Activated CD4-positive, alpha-beta memory T cell treated with anti-CD3 and anti-CD28 coated beads, Interleukin-2, amount 10 ng/mL, durations not matched to agents 7 days and 5 days (primary cell): Measurements from ENCODE around the gene GEMIN7. TPM values are rescaled to one million over a fixed set of nuclear protein-coding genes. Genes with fewer than 3 reads are reported as not detected.

ENCODE experiments used
- CTCF ChIA-PET: fragments of 350-600 bp; sonication (Branson Sonifier 250); formaldehyde crosslinking; loops from one replicate; lab custom pipeline; 2021; ENCODE audit warnings: antibody characterized with exemption, inconsistent platforms; lab: Charles Lee
- POLR2A ChIA-PET: fragments of 350-600 bp; sonication (Branson Sonifier 250); formaldehyde crosslinking; loops from one replicate; lab custom pipeline; 2021; ENCODE audit warnings: antibody characterized with exemption; lab: Charles Lee
- DNase-seq: peaks from one replicate; pipeline ENCODE4 v3.0.0-alpha.2; 2020
- H3K27ac Mint-ChIP-seq: one replicate; pipeline ENCODE4 v1.8.0; 2021; ENCODE audit warnings: mild to moderate bottlenecking, mixed read lengths
- H3K27me3 Mint-ChIP-seq: one replicate; pipeline ENCODE4 v1.8.0; 2021; ENCODE audit warnings: mixed read lengths
- H3K36me3 Mint-ChIP-seq: one replicate; pipeline ENCODE4 v1.8.0; 2021; ENCODE audit warnings: low read depth, mixed read lengths
- H3K4me1 Mint-ChIP-seq: one replicate; pipeline ENCODE4 v1.8.0; 2021; ENCODE audit warnings: mixed read lengths
- H3K4me3 Mint-ChIP-seq: one replicate; pipeline ENCODE4 v1.8.0; 2021; ENCODE audit warnings: mild to moderate bottlenecking, mixed read lengths
- H3K9me3 Mint-ChIP-seq: one replicate; pipeline ENCODE4 v1.8.0; 2021; ENCODE audit warnings: mixed read lengths
- total RNA-seq, 2 experiments: library from RNA; stranded (reverse); gene quantifications; one replicate each; pipeline ENCODE4 v1.2.3, GENCODE V29; 2021

The GEMIN7 gene
- total RNA-seq, 2 experiments from 2014 or later, result 31.7 to 35.5 TPM

- no peak for DNase-seq
- POLR2A ChIA-PET, result interaction anchor here (1.5 kb wide), 1 partner anchor 10 kb away, joined by 3 read pairs; no protein-coding TSS in a partner anchor
- no peak overlapping the region for H3K27ac Mint-ChIP-seq
- H3K9me3 Mint-ChIP-seq, result no peaks in the 10 kb centered on the region
- no peak overlapping the region for H3K4me3 Mint-ChIP-seq
- CTCF ChIA-PET, result no interaction called here
- no peaks in the 10 kb centered on the region for H3K27me3 Mint-ChIP-seq
- H3K36me3 Mint-ChIP-seq, result peaks cover 37% of the 10 kb centered on the region
- H3K4me1 Mint-ChIP-seq, result no peaks in the 10 kb centered on the region
These were observed 12.0 kb upstream of the GEMIN7 start for GRCh38 chr19:45066921-45067661.

GRCh38 chr19:45068041-45068440 is 11.0 kb upstream of the GEMIN7 start:
- no peak overlapping the region for H3K27ac Mint-ChIP-seq
- CTCF ChIA-PET, result no interaction called here
- POLR2A ChIA-PET, result no interaction called here
- H3K36me3 Mint-ChIP-seq, result peaks cover 33% of the 10 kb centered on the region
- no peak for DNase-seq
- no peaks in the 10 kb centered on the region for H3K27me3 Mint-ChIP-seq
- peaks cover 2% of the 10 kb centered on the region for H3K4me1 Mint-ChIP-seq
- H3K9me3 Mint-ChIP-seq, result no peaks in the 10 kb centered on the region
- H3K4me3 Mint-ChIP-seq, result no peak overlapping the region

GRCh38 chr19:45069056-45069455 is 10.0 kb upstream of the GEMIN7 start:
- Mint-ChIP-seq H3K36me3 (peaks cover 30% of the 10 kb centered on the region), H3K27ac (no peak overlapping the region), H3K4me3 (no peak overlapping the region), H3K9me3 (no peaks in the 10 kb centered on the region), H3K4me1 (peaks cover 2% of the 10 kb centered on the region), H3K27me3 (no peaks in the 10 kb centered on the region)
- ChIA-PET CTCF (no interaction called here), POLR2A (no interaction called here)
- DNase-seq, result no peak

GRCh38 chr19:45070214-45070613 is 8.8 kb upstream of the GEMIN7 start:
- CTCF ChIA-PET, result no interaction called here
- no peak for DNase-seq
- Mint-ChIP-seq H3K4me1 (peaks cover 7% of the 10 kb centered on the region), H3K27me3 (no peaks in the 10 kb centered on the region), H3K9me3 (no peaks in the 10 kb centered on the region), H3K4me3 (no peak overlapping the region), H3K36me3 (peaks cover 28% of the 10 kb centered on the region), H3K27ac (no peak overlapping the region)
- POLR2A ChIA-PET, result no interaction called here

- no peaks in the 10 kb centered on the region for H3K9me3 Mint-ChIP-seq
- H3K27me3 Mint-ChIP-seq, result no peaks in the 10 kb centered on the region
- no peak for DNase-seq
- peaks cover 9% of the 10 kb centered on the region for H3K4me1 Mint-ChIP-seq
- H3K4me3 Mint-ChIP-seq, result no peak overlapping the region
- ChIA-PET POLR2A (interaction anchor here (0.6 kb wide), 1 partner anchor 9 kb away, joined by 3 read pairs; no protein-coding TSS in a partner anchor), CTCF (no interaction called here)
- no peak overlapping the region for H3K27ac Mint-ChIP-seq
- H3K36me3 Mint-ChIP-seq, result peaks cover 28% of the 10 kb centered on the region
These were observed 8.1 kb upstream of the GEMIN7 start for GRCh38 chr19:45070861-45071544.

DNA sequence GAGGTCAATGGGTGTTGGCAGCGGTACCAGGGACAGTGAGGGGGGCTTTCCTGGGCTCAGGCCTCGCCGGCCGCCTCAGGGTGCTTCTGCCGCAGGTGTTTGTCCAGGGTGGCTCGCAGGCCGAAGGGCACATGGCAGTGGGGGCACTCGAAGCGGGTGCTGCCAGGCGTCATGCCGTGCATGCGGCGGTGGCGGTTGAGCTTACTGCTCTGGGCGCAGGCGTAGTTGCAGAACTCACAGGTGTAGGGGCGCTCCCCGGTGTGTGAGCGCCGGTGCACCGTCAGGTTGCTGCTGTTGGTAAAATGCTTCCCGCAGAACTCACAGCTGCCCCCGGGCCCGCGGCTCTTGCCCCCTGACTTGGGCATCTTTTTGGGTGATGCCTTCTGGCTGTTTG is 7.5 kb upstream of the GEMIN7 start:
- ChIA-PET CTCF (no interaction called here), POLR2A (interaction anchor here (0.6 to 1.8 kb wide), 5 partner anchors 9 to 70 kb away, joined by 3 to 7 read pairs (median 3); partner anchors contain the start of gene CLASRP)
- H3K27me3 Mint-ChIP-seq, result no peaks in the 10 kb centered on the region
- H3K4me3 Mint-ChIP-seq, result no peak overlapping the region
- H3K27ac Mint-ChIP-seq, result no peak overlapping the region
- H3K36me3 Mint-ChIP-seq, result peaks cover 28% of the 10 kb centered on the region
- no peaks in the 10 kb centered on the region for H3K9me3 Mint-ChIP-seq
- H3K4me1 Mint-ChIP-seq, result peaks cover 12% of the 10 kb centered on the region
- no peak for DNase-seq

GRCh38 chr19:45071969-45072790 is 6.9 kb upstream of the GEMIN7 start:
- Mint-ChIP-seq H3K4me1 (peaks cover 18% of the 10 kb centered on the region), H3K9me3 (no peaks in the 10 kb centered on the region), H3K36me3 (peaks cover 24% of the 10 kb centered on the region), H3K4me3 (no peak overlapping the region), H3K27ac (no peak overlapping the region), H3K27me3 (no peaks in the 10 kb centered on the region)
- ChIA-PET POLR2A (interaction anchor here (0.8 to 1.8 kb wide), 5 partner anchors 19 to 92 kb away, joined by 3 to 7 read pairs (median 3); partner anchors contain the start of gene CLASRP), CTCF (interaction anchor here (1.3 kb wide), 1 partner anchor 12 kb away, joined by 4 read pairs; no protein-coding TSS in a partner anchor)
- no peak for DNase-seq

DNA sequence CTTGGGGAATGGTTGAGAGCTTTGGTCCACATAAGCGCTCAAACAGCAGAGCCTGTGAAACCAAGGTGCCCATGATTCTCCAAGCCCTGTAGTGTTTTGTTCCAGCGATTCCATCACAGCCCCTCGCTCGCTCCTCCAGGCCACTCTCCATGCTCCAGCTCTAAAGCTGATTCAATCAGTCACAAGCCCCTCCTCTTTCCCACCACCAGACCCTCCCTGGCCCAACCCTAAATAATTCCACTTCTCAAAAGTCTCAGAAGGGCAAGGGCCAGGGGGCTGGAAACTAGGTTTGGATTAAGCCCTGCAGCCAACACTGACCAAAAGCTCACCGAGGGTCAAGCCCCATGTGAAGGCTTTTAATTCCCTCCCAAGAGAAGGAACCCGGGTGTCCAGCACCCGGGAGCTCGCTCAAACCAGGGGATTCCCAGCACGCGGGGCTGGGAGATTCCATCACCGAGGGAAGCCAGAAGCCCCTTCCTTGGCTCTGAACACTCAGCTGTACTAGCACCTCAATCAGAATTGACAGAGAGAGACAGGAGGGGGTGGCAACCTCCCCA is 4.2 kb upstream of the GEMIN7 start:
- Mint-ChIP-seq H3K36me3 (peaks cover 23% of the 10 kb centered on the region), H3K27me3 (no peaks in the 10 kb centered on the region), H3K4me3 (peak overlapping the region; percentile 43), H3K27ac (peak overlapping the region; percentile 75), H3K9me3 (no peaks in the 10 kb centered on the region), H3K4me1 (peaks cover 37% of the 10 kb centered on the region)
- DNase-seq, result no peak
- ChIA-PET CTCF (interaction anchor here (0.9 to 1.6 kb wide), 4 partner anchors 15 to 17 kb away, joined by 3 to 5 read pairs (median 3); no protein-coding TSS in a partner anchor), POLR2A (interaction anchor here (0.6 to 3.1 kb wide), 6 partner anchors 10 to 104 kb away, joined by 3 to 13 read pairs (median 6); partner anchors contain the start of genes BLOC1S3, CLASRP and PPP1R37)

DNA sequence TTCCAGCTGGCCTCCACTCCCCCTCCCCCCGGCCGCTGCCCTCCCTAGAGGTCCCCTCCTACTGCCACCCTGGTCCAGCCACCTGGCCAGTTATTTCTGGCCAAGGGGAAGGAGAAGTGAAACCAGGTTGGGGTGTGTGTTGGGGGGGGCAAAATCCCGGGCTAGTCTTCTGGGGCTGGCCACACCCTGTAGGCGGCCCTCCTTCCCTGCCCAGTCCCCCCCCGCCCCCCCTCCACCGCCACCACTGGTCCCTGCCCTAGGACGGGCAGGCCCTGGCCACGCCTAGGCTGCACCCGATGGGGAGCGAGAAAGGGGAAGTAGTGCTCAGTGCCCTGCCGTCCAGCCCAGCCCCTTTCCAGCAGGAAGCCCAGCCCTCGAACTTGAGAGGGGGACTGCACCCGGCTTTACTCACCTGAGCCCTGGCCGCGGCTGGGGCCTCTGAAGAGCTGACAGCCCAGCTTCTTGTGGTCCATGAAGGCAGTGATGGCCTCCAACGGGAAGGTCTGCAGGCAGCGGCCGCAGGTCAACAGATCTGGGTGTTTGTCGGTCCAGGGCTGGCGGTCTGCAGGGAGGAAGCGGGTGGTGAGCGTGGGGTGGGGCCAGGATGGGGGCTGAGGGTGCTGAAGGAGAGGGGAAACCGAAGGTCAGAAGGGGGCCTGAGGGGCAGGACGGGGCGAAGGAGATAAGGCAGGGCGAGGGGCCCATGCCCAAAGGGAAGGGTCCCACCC is 3.6 kb upstream of the GEMIN7 start:
- Mint-ChIP-seq H3K4me1 (peaks cover 43% of the 10 kb centered on the region), H3K4me3 (peak overlapping the region; percentile 81), H3K36me3 (peaks cover 17% of the 10 kb centered on the region), H3K9me3 (no peaks in the 10 kb centered on the region), H3K27ac (peak overlapping the region; percentile 79), H3K27me3 (no peaks in the 10 kb centered on the region)
- peak; percentile 68 for DNase-seq
- CTCF ChIA-PET, result interaction anchor here (0.9 to 1.6 kb wide), 2 partner anchors 16 to 17 kb away, joined by 3 to 5 read pairs; no protein-coding TSS in a partner anchor
- POLR2A ChIA-PET, result interaction anchor here (0.6 to 3.1 kb wide), 5 partner anchors 11 to 104 kb away, joined by 3 to 13 read pairs (median 7); partner anchors contain the start of genes BLOC1S3, CLASRP and PPP1R37

GRCh38 chr19:45076029-45076850 is 2.8 kb upstream of the GEMIN7 start, which contains the start of gene ZNF296:
TSS of gene ZNF296 (minus strand) at chr19:45076478. CDS start at chr19:45076373, 105 bp downstream.
- Mint-ChIP-seq H3K27me3 (no peaks in the 10 kb centered on the region), H3K4me3 (peak within 1 kb of the TSS; percentile 81), H3K4me1 (peaks cover 48% of the 10 kb centered on the region), H3K9me3 (no peaks in the 10 kb centered on the region), H3K27ac (peak within 1 kb of the TSS; percentile 79), H3K36me3 (peaks cover 12% of the 10 kb centered on the region)
- CTCF ChIA-PET, result interaction anchor here (0.9 to 1.5 kb wide), 2 partner anchors 13 to 17 kb away, joined by 3 read pairs; no protein-coding TSS in a partner anchor
- DNase-seq, result peak; percentile 86
- POLR2A ChIA-PET, result interaction anchor here (0.6 to 3.1 kb wide), 8 partner anchors 9 to 103 kb away, joined by 3 to 13 read pairs (median 5); partner anchors contain the start of genes BLOC1S3, CLASRP and PPP1R37
